HG02943 (cell line): ENCODE results near the gene DCLK2.

ENCODE experiments used
- ATAC-seq: cut with Tn5 transposase; IDR thresholded peaks from one replicate; pipeline ENCODE4 v1.9.1; 2021; ENCODE audit warnings: mild to moderate bottlenecking, low read depth, moderate library complexity; ENCODE audit not compliant: unreplicated experiment

The DCLK2 gene

GRCh38 chr4:150305995-150306394, 227.8 kb downstream of the DCLK2 start:
- no peak for ATAC-seq

DNA sequence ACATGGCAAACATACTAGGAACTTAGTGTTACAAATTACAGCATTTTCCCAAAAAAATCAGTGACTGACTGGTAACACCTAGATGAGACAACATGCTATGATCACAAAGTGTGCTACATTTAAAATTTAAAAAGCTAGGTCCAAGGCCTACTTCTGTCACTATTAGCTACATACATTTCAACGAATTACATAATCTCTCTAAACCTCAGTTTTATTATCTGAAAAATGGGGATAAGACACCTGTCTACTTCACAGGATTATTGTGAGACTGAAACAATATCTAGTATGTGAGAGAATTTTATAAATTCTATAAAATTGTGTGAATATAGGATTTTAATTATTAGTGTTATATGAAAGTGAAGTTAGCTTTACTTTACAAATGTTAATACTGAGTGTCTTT, 228.5 kb downstream of the DCLK2 start:
- no peak for ATAC-seq
